HG02623 (cell line): ENCODE measurements around the gene GRM8.
"Not testable (repeated sequence)": the region's sequence is repeated elsewhere in the genome, so short reads cannot be mapped to it uniquely, and the experiment has no call there.

ENCODE experiments used
- ATAC-seq: cut with Tn5 transposase; IDR thresholded peaks from one replicate; pipeline ENCODE4 v1.9.1; 2021; ENCODE audit warnings: moderate library complexity; ENCODE audit not compliant: unreplicated experiment

Gene GRM8

DNA sequence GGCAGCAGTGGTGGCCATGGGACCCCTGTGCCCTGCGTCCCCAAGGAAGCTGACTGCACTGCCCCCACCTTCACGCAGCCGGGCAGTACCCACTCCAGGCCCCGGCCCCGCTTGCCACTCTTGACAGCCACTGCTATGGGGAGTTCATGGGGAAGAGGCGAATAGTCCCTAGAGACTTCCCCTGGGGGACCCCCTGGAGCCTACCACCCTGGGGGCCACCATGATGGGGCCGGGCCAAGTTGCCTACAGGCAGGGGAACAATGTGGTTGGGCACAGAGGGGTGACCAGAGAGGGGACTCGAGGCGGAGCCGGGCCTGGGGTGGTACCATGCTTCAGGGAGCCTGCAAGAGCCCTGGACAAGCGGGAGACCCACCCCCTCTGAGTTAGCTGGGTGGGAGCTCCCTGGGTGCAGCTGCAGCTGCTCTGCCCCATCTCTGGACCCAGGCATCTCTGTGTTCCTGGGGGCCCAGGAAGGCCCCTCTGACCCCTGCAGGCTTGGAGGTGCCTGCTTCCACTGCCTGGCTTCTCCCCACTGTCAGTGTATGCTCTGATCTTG is 567.6 kb downstream of the GRM8 start:
- ATAC-seq: no peak

DNA sequence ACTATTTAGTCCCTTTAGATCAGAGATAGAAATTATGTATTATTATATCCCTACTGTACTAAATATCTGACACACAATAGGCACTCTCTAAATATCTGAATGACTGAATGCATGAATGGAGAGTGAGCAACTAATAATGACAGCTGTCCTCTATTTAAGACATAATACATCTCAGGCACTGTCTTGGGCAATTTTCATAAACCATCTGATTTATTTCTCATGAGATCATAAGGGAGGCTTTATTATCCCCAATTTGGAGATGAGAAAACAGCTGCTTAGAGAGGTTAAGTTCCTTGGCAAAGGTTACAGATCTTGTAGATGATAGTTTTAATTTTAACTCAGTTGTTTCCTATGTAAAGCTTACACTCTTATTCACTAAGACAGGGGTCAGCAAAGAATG is 570.6 kb downstream of the GRM8 start:
- ATAC-seq: no peak

DNA sequence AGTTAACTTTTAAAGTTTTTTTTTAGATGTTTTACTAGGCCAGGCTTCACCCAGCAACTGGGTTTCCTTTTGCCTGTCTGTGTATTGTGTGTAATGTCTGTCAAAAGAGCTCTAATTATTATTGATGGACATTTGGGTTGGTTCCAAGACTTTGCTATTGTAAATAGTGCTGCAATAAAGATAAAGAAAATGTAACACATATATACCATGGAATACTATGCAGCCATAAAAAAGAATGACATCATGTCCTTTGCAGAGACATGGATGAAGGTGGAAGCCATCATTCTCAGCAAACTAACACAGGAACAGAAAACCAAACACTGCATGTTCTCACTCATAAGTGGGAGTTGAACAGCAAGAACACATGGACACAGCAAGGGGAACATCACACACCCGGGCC is 584.0 kb downstream of the GRM8 start:
- ATAC-seq: not testable (repeated sequence)

DNA sequence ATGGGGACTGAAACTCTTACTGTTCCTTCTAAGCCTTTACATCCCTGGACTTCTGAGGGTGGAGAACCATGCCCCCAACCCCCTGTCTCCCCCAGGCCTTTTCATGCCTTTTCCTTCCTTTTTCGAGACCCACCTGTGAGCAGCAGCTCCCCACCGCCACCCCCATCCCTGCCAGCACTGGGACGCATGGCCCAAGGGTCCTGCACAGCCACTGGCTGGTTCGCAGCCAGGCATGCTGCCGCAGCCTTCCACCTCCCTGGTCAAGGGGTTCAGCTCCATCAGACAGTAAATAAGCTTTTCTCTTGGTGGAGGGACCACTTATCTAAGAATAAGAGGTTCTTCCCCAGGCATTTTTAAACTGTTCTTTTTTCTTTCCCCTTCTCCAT is 584.4 kb downstream of the GRM8 start:
- ATAC-seq: no peak

DNA sequence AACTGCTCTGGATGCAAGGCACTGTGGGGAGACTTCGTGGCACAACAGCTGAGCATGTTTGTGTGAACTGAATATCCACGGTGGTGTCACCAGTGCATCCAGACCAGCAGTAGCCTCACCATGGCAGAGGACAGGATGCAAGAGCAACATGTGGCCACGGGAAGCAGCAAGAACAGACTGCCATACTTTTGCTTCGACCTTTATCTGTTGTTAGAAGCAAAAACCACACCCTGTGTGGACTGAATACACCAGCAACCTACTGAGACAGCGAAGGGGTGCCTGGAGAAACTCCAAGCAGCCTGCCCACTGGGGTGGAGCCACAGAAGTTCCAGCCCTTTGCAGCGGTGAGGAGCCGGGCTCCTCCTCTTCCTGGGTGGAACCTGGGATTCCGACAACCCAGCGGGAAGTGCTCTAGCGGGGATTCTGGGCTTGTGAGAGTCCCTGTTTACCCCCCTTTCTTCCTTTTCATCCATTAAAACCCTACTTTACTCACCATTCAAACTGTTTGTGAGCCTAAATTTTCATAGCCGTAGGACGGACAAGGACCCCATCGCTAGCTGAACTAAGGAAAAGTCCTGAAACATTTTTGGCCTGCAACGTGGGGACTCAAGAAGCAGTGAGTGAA is 584.9 kb downstream of the GRM8 start:
- no peak for ATAC-seq

DNA sequence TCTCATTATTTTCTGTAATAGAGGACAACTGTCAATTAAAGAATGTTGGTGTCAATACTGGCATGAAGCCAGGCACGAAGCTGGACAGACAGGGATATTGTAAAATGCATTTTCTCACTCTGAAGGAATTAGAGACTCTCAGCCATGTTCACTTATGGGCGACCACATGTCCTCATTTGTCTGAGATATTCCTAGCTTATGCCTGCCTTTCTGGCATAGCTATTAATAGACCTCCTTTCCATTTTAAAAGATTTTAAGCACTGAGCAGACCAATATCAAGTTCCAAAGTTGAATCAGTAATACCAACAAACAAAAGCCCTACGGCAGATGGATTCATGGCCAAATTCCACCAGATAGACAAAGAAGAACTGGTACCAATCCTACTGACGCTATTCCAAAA is 589.9 kb downstream of the GRM8 start:
- no peak for ATAC-seq

DNA sequence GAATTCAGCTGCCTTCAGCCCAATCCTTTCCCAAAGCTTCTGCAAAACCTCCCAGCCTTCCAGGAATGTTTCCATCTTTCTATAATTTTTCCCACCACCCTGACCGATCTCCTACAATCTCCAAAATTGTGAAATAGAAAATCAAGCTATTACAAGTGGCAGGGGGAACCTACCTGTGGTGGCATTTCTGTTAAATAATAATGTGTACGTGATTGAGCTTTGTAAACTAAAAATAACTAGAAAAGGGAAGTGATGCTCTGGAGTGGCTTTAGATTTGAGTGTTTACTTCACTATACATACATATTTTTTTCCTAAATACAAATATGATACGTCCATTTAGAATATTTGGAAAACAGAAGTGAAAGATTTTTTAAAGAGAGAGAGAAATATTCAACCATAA is 593.6 kb downstream of the GRM8 start:
- peak; percentile 77 for ATAC-seq

DNA sequence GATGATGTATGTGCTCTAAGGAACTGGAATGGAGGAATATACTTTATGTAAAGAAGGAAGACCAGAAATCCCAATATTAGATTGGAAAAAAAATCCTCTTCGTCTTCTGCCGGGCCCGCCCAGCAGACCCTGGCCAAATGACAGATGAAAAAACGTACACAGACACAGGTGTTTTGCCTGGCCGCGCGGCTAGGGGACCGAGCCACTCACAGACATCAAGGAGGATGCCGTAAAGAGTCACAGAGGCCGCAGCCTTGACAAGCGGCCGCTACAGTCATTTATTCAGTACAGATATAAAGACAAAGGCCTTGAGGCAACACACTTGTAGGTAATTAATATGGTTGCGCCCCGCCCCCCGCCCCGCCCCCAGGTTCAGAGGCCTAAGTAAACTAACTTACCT is 594.1 kb downstream of the GRM8 start:
- peak; percentile 9 for ATAC-seq

DNA sequence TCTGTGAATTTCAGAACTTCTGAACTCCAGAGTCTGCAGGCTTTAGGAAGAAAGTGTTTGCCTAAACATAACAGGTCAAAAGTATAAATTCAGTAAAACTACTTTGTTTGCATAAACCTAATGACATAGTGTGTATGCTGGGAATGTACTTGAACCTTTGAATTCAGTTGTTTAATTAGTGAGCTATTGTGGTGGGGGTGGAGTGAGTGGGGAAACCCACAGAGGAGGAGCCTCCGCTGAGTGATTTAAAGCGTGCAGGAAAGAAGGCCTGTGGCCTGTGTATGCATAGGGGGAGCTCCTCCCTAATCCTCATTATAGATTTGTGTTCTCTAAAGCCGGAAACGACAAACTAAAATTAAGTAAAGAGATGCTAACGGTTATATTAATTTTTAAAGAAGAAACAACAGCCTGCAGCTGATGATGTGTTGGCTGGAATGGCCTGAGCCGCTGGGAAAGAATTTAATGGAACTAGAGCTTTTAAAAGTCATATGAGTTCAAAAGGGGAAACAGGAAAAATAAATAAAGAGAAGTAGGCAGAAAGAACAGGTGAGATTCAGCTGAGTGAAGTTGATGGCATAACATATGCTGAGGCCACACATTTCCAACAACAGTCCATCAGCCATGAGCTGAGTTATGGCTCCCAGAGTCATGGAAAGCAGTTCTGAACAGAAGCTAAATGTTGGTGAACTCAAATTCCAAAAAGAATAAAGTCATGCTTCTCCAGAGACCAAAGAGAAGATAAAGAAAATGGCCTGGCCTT is 595.0 kb downstream of the GRM8 start:
- peak; percentile 83 for ATAC-seq

DNA sequence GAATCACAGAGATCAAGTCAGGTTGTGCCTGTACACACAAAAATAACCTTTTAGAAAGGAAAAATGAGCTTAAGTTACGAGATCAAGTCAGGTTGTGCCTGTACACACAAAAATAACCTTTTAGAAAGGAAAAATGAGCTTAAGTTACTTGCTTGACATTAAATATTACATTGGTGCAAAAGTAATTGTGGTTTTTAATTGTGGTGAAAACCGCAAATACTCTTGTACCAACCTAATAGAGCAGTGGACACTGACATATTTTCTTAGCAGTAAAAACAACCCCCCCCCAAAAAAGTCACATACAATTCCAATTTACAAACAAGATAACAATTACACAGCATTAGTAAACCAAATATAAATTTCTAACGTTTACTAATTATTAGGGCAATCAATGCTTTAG is 595.6 kb downstream of the GRM8 start:
- no peak for ATAC-seq

DNA sequence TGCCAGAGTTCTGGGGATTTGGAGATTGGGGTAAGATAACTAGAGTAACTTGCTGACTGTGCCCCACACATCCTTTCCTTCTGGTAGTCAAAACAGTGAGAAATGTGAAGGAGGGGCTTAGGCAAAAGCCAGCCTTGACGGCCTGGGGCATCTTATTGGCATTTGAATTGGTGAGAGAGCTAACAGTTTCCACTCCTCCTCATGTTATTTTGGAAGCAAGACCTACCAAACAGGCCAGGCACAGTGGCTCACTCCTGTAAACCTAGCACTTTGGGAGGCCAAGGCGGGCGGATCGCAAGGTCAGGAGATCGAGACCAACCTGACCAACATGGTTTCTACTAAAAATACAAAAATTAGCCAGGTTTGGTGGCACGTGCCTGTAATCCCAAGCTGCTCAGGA is 596.6 kb downstream of the GRM8 start:
- ATAC-seq: no peak

DNA sequence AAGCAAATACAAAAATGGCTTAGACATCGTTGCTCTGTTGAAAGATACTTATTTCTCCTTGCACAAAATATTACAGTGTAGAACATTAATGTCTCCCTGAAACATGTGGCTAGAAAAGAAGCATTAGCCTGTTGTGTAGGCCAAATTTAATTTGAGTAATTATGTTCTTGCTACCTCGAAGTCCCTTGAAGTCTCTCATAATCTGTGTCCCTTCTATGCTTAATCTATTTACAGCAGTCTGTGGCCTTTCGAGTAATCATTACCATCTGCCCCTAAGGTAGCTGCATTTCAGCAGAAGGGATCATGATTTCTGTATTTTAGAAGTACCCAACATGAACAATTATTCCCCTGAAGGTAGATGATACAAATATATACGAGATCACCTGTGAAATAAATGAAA is 615.2 kb downstream of the GRM8 start:
- ATAC-seq: no peak

DNA sequence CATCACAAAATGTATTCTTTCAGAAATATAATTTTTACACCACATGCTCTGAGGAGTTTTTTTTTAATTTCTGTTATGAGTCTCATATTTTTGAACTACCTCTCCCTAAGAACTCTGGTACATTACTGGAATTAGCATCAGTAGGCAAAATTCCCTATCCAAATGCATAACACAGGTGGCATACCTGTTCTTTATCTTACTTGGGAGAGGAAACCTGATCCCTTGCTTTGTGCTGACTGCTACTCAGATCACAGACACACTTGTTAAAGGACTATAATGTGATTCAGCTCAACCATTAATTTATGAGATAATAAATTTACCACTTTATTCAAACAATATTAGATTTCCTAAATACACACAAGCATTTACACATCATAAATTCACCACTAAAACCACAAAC is 617.2 kb downstream of the GRM8 start:
- ATAC-seq: no peak

DNA sequence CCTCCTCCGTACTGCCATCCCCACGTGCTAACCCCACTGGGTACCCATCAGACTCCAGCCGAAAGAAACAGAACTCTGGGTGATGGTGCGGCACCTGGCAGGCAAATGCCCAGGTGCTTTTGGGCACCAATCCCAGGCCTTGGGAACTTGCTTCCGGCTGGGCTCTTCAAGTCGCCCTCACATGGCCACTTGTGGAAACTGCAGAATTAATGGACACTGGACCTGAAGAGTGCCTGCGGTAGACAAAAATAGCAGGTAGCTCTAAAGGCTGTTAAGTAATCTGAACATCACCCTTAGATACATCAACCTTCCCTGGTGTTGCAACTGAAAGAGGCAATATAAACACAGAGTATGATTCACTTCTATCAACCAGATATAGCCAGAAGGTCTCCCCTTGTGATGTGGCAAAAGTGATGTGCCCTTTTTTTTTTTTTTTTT is 644.4 kb downstream of the GRM8 start:
- no peak for ATAC-seq

DNA sequence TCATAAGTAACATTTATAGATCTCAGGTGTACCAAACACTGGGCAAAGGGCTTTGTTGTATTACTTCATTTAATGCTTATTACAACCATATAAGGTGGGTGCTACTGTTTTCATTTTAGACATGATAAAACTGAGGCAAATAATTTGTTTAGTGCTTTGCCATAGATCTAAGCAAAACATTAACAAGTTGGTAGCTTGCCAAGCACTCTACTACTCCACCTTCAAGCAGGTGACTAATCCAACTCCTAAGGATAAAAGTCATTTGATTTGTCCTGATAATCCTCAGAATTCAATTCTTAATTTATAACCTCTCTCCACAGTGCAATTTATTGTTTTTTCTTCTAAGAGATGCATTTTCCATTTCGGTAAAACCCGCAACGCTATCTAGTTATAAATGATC is 646.4 kb downstream of the GRM8 start:
- no peak for ATAC-seq

DNA sequence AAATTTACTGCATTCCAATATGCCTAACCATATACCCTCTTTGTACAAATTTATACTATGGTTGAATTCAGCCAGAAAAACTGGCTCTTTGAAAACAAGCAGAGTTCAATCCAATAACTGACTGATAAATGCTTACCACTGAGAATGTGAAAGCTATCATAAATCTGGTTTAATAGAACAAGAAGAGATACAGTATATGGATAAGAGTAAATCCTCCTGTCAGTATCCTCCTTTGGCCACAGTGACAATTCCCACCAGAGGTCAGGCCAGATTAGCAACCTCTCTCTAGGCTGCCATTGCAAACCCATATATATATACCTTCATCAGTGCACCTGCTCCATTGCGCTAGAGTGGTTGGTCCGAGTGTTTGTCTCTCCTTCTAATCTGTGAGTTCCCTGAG is 647.2 kb downstream of the GRM8 start:
- no peak for ATAC-seq

DNA sequence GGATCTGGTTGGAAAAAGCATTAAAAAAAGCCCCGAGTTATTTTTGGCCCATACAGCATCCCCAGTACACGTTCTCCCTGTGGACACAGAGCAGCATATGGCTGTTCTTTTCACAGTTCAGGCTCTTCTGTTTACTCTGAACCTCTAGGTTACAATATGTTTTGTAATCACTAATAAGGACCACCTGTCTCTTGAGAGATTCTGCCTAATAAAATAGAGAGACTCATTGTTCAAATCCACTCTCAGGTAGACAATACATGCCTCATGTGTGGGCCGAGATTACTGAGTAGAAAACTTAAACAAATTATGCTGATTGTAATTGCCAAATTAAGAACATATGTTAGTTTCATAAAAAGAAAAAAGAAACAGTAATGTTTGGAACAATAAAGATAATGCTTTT is 647.7 kb downstream of the GRM8 start:
- ATAC-seq: no peak

DNA sequence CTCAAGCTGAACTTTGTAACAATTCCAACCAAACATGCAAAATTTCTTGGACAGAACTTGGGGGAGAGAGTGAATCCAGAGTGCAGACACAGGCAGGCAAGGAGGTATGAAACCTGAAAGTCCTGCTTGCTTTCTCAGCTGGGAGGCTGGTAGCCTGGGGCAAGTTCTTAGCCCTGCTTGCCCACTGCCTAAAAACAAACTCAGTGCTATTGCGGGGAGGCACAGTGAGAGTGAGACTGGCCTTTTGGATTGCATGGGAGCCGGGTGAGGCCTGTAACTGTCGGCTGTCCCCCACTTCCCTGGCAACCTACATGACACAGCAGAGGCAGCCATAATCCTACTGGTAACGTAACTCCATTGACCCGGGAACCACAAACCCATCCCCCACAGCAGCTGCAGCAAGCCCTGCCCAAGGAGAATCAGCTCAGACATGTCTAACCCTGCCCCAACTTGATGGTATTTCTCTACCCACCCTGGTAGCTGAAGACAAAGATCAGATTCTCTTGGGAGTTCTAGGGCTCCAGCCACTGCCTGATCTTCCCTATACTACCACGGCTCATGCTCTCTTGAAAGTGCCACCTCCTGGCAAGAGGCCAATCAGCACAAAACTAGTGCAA is 663.6 kb downstream of the GRM8 start:
- ATAC-seq: no peak

DNA sequence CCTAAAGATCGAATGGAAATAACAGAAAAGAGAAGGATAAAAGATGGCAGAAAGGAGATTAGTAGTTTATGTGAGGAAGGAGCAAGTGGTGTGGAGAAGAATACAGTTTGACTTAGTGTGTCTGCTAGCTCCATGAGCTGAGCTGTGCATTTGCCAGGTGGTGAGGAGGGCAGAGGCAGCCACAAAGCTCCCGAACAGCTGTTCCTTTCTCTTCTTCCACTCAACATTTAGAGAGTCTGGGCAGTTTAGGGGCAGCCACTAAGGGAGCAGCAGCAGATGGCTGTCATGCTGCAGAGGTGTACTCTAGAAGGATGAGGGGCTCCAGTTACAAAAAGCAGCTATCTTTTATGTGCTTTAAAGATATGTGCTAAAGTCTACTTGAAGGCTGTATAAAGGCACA is 674.4 kb downstream of the GRM8 start:
- ATAC-seq: no peak

DNA sequence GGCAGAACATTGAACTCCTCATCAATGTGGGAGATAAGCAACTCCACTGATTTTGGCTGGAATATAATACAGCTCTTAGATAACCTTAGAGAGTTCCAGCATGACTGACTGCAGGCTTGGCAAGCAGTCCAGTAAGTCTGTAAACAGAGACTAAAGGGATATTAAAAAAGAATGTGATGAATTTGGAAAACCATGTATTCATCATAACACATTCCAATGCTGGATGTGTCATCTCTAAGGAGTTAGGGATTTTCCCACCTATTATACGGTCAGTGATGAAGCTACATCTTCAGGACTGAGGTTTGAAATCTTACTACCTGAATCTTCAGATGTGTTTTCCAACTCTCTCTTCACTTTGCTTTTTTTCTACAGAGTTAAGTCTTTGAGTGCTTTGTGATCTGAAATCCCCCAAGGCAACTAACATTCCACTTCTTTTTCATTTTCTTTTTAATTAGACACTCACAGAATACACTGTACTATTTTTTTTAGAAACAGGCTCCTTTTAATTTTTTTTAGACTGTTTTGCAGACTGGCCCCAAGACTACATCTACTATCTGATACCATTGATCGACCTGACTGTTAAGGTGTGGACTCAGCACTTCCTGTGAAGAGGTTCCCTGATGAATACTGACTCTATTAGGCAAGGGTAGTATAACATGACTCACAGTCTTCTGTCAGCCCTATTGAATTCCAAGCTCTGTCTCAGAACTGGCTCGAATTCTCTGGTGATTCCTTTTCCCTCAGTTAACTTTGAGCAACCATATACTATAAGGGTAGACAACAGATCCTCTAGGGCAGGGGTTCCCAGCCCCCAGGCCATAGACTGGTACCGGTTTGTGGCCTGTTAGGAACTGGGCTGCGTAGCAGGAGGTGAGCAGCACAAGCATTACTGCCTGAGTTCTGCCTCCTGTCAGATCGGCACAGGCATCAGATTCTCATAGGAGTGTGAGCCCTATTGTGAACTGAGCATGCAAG is 678.2 kb downstream of the GRM8 start:
- no peak for ATAC-seq

DNA sequence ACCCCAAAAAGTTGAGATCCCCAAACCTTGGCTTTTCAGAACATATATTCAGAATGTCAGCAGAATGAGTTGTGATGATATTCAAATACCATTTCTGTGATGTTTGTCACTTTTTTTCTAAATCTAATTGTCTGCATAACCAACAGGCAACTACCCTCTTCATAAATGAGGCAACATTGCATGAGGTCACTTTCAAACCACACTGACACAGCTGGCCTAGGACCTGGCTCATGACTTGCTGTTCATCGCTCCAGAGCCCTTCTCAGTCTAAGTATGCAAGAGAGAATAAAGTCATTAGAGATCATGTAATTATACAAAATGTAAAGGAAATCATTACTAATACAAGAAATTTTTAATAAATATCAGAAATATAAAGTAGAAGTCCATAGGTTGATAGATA is 681.9 kb downstream of the GRM8 start:
- ATAC-seq: no peak
